Effector CD8-positive, alpha-beta T cell (primary cell): ENCODE results near the gene CCL26.
A peak's percentile ranks its signal among the peaks of the same experiment; 100 is the strongest.
"Not testable (repeated sequence)": the region's sequence is repeated elsewhere in the genome, so short reads cannot be mapped to it uniquely, and the experiment has no call there.

Experiments
- DNase-seq: peaks from one replicate; lab custom pipeline; 2025; lab: John Stamatoyannopoulos, UW

CCL26 gene

GRCh38 chr7:75738975-75739795, 32.8 kb downstream of the CCL26 start:
- peak; percentile 99 for DNase-seq

DNA sequence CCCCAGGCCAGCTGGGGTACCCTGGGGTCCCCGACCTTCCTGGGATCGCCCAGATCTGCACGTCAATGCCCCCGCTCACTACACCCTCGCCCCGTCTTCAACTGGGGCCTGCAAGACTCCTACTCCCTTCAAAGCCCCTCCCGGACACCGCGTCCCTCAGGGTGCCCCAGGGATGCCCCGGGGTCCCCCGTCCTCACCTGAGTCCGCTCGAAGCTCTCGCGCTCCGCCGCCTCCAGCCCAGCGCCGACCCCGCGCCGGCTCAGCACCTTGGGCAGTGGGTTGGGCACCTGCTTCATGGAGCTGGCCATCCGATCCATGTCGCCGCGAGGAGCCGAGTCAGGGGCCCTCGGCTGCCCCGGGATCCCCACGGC, 33.4 kb downstream of the CCL26 start, which contains the start of gene HIP1:
Gene HIP1 (minus strand): TSS at position 338 of the 371 bp plus-strand sequence. CDS start 21 bp downstream, at position 317.
- no peak for DNase-seq

- no peak for DNase-seq
These were observed 34.0 kb downstream of the CCL26 start for GRCh38 chr7:75737856-75738603.

DNA sequence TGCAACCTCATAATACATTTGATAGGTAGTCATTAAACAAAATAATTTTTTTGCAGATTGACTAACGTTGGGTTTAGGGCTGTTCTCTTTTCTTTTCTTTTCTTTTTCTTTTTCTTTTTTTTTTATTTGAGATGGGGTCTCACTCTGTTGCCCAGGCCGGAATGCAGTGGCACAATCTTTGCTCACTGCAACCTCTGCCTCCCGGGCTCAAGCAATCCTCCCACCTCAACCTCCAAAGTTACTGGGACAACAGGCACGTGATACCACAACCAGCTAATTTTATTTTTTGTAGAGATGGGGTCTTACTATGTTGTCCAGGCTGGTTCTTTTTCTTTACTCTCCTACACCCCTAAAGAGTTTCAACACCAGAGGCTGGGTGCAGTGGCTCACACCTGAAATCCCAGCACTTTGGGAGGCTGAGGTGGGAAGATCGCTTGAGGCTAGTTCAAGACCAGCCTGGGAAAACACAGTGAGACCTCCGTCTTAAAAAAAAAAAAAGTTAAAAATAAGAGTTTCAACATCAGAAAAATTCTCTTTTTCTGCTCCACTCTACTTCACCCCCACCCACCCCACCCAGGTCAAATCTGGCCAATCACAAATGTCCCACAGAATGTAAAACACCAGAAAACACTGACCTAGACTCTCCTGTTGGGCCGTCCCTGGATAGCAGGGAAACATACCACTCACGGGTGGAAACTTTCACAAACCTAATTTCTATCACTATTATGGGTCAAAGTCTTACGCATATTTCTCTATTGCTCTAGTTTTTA, 36.2 kb downstream of the CCL26 start:
- no peak for DNase-seq

DNA sequence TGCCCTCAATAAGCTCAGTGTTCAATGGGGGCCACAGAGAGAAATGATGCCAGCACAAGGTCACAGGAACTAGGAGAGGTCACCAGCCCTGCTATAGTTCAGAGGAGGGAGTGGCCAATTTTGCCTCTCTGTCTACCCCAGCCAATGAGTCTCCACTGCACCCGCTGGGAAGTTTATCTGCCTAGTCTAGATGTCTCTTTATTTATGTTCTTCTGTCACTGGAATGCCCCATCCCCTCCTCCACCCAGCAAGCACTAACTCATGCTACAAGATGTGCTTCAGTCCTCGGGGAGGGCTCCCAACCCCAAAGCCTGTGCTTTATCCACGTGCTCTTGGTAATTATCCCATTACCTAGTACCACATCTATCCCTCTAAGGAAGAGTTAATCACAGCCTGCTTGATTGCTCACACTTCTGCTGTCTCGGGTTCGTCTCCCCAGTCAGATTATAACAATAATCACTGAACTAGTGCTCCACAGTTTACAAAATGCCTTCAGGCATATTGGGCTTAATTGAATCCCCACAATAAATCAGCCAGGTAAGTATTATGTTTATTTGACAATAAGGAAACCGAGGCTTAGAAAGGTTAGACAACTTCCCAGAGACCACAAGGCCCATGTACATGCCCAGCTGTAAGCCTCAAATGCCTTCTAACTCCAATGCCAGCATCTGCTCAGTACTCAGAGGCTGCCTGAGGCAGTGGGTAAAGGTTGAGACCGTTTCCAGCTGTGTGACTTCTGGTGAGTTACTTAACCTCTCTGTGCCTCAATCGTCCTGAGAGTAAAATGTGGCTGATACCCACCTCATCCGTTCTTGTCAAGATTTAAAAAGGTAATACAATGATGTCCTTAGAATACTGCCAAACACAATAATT, 37.2 kb downstream of the CCL26 start:
- DNase-seq, result no peak

- DNase-seq, result no peak
These were observed 39.0 kb downstream of the CCL26 start for GRCh38 chr7:75732764-75733630.

DNA sequence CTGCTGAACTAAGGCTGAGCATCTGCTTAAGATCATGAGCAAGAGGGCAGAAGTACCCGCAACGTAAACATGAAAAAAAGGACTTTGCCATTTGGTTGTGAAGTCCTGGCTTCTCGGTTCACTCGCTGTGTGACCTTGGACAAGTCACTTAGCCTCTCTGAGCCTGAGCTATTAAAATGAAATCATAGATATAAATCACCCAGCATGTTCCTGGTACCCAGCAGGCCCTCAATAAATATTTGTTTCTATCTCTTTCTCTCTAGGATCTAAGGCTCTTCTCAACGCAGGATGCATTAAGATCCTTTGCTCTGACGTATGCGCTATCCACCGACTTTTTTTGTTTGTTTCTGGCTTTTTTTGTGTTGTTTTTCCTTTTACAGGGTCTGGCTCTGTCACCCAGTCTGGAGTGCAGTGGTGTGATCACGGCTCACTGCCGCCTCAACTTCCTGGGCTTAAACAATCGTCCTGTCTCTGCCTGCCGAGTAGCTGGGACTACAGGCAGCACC, 39.9 kb downstream of the CCL26 start:
- DNase-seq, result no peak

DNA sequence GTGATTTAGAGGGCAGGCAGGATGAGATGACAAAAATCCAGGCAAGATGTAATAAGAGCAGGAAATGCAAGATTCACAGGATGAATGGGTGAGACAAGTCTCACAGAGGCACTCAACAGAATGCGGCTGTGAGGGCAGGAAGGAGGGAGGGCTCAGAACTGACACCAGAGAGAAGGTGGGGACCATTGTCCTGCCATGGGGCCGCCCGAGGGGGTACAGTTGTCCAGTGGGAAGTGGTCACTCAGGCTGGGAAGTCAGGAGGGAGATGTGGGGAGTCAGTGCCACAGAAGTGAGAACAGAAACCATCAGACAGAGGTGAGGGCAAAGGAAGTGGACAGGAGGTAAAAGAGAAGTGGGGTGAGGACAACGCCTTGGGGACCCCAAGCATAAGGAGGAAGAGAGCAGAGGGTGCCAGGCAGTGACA, 42.1 kb downstream of the CCL26 start:
- no peak for DNase-seq

DNA sequence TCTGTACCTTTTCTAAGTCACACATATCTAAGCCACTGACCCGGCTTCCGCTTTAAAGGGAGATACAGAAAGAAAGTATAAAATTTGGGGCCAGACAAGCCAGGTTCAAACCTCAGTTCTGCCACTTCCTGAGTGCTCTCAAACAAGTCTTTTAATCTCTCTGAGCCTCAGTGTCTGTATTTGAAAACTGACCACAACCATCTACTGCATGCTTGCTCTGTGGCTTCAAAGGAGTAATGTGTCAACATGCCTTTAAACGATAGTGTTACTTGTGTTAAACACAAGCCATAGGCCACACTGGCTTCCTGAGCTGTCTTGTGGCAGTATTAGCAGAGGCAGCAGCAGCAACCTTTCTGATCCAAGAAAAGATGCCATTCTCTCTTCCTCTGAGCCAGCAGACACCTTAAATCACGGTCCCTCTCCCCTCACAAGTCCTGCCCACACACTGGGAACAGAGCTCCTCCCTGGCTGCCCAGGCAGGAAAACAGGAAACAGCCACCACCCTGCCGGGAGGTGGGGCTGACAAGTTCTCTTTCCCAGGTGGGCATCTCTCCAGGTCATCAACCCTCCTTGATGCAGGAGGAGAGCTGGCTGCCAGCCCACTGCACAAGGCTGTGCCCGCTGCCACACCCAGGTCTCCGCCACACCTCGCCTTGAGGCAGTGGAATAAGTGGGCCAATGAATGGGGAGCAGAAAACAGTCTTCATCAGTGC, 44.0 kb downstream of the CCL26 start:
- DNase-seq, result no peak

- DNase-seq, result not testable (repeated sequence)
These were observed 44.7 kb downstream of the CCL26 start for GRCh38 chr7:75727351-75727750.

- DNase-seq, result no peak
These were observed 46.7 kb downstream of the CCL26 start for GRCh38 chr7:75725306-75725705.

DNA sequence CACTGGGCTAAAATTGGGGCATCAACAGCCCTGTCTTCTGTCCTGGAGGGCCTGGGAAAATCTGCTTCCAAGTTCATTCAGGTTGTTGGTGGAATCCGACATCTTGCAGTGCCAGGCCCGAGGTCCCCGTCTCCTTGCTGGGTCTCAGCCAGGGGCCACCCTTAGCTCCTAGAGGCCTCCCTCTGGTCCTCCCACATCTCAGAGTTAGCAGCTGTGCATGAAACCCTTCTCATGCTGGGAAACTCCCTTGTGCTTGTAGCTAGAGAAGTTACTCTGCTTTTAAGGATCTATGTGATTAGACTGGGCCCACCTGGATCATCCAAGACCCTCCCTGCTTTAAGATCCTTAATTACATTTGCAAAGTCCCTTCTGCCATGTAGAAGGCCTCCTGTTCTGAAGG, 48.6 kb downstream of the CCL26 start:
- DNase-seq, result no peak

GRCh38 chr7:75722373-75722772, 49.6 kb downstream of the CCL26 start:
- DNase-seq, result no peak

GRCh38 chr7:75721922-75722321, 50.1 kb downstream of the CCL26 start:
- not testable (repeated sequence) for DNase-seq

DNA sequence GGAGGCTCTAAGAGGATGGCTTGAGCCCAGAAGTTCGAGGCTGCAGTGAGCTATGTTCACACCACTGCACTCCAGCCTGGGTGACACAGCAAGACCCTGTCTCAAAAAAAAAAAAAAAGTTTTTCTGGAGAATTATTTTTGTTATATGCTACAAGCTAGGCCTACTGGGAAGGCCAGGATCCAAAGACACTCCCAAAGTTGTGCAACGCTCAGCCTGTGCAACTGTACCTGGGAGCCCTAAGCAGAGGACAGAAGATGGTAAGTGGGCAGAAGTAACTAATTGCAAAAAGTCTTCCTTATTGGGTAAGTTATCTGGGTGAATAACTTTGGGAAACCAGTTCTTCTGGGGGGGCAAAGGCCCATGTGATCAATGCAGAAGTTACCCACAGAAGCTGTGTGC, 50.6 kb downstream of the CCL26 start:
- DNase-seq, result no peak

GRCh38 chr7:75719626-75720025, 52.4 kb downstream of the CCL26 start:
- DNase-seq, result no peak
